Psoas muscle (tissue), 8 donors: ENCODE results near the gene ANKRD49. TPM values are rescaled to one million over a fixed set of nuclear protein-coding genes. Genes with fewer than 3 reads are reported as not detected.

Source experiments
- ATAC-seq, 4 donors: fragments of 200-7000 bp; cut with Tn5 transposase; one replicate each; pipeline ENCODE4 v1.9.1; 2020; ENCODE audit warnings: moderate library complexity in 3 of 4, mild to moderate bottlenecking in 2 of 4
- DNase-seq, 2 donors: peaks; one replicate each; pipeline ENCODE4 v3.0.0-alpha.2; 2020
- H3K27ac ChIP-seq: fragments of 200-600 bp; one replicate; pipeline ENCODE4 v1.8.0; 2022
- H3K27me3 ChIP-seq, 3 donors: fragments of 200-600 bp in 1 of 3; one replicate each; pipeline versions ENCODE4 v1.6.1 to v1.8.0; 2013 to 2022; ENCODE audit warnings: low read length in 2 of 3, mild to moderate bottlenecking in 2 of 3, moderate library complexity in 1 of 3; ENCODE audit not compliant: insufficient read depth in 3 of 3
- H3K36me3 ChIP-seq, 2 donors: fragments of 200-600 bp in 1 of 2; one replicate each; pipeline versions ENCODE4 v1.6.1 to v1.8.0; 2013 to 2022; ENCODE audit warnings: low read depth in 1 of 2, mild to moderate bottlenecking in 1 of 2, moderate library complexity in 1 of 2; ENCODE audit not compliant: insufficient read depth in 1 of 2
- H3K4me1 ChIP-seq: fragments of 200-600 bp; one replicate; pipeline ENCODE4 v1.8.0; 2022
- H3K4me3 ChIP-seq: fragments of 200-600 bp; one replicate; pipeline ENCODE4 v1.8.0; 2022; ENCODE audit warnings: mild to moderate bottlenecking
- H3K9me3 ChIP-seq: fragments of 200-600 bp; one replicate; pipeline ENCODE4 v1.8.0; 2022
- CTCF ChIP-seq: fragments of 200-600 bp; IDR thresholded peaks from one replicate; pipeline ENCODE4 v1.8.0; 2022; ENCODE audit warnings: antibody characterized with exemption
- WGBS, 3 donors: extraction: QIAGEN DNeasy Blood & Tissue Kit; methylation state at CpG; one replicate each; pipeline versions ENCODE4 v1.1.6 to v1.1.7; 2013; 5-methylcytosine and 5-hydroxymethylcytosine counted together
- intact Hi-C, 2 donors: fragments of 100-400 bp; cut with DNase I; formaldehyde crosslinking; loops; one replicate each; pipeline versions ENCODE4 v1.11.0 to v1.14.2; 2022
- polyA plus RNA-seq, 3 donors: library from polyadenylated mRNA; stranded (reverse); fragments of 200-250 nt; gene quantifications; one replicate each; pipeline ENCODE4 v1.2.3, GENCODE V29; 2013
- total RNA-seq, 4 donors: library from RNA; stranded (reverse); fragmentation: NEBNext Ultra II Directional in 2 of 4; extraction: Animal tissue kit (Norgen Biotek cat#: 25700) in 2 of 4; gene quantifications; one replicate each; pipeline versions ENCODE4 v1.2.1 to v1.2.4, GENCODE V29; 2021 to 2023
- donor health status: healthy with polysubstance abuse.
- donor health status: DM: no; HTN: no; CAD: no; lungs with moderate emphysema.
- donor health status: Bipolar disorder and iron deficiency.
- donor health status: healthy.
- donor health status: DM: yes; HTN: yes; CAD: no.
- donor health status: DM: no; HTN: no; CAD: no.
- donor health status: DM: no; HTN: no; CAD: no.
- donor health status: DM: yes; HTN: yes; CAD: no.

Gene ANKRD49
- total and polyA plus RNA-seq, 7 donors, result 5.4 to 37.9 (median 9.7) TPM

- no peak for TF ChIP-seq CTCF
- Histone ChIP-seq H3K27me3 (no peaks in the 10 kb centered on the region), H3K4me3 (no peak overlapping the region), H3K36me3 (no peaks in the 10 kb centered on the region), H3K27ac (no peak overlapping the region), H3K9me3 (no peaks in the 10 kb centered on the region), H3K4me1 (no peaks in the 10 kb centered on the region)
- intact Hi-C loops, result no loop called here
- no peak for ATAC-seq
- 67 to 69% (median 67%) methylated on average over 2 of the region's 2 CpGs for WGBS, 3 donors
- DNase-seq, result no peak
Measured at GRCh38 chr11:94513091-94513490, 19.3 kb downstream of the ANKRD49 start.

- no peak overlapping the region for H3K27ac ChIP-seq
- no peak overlapping the region for H3K4me3 ChIP-seq
- H3K4me1 ChIP-seq, result no peaks in the 10 kb centered on the region
- intact Hi-C loops, result no loop called here
- no peak for DNase-seq
- H3K36me3 ChIP-seq, result no peaks in the 10 kb centered on the region
- 77 to 80% (median 78%) methylated on average over 2 of the region's 2 CpGs for WGBS, 3 donors
- H3K9me3 ChIP-seq, result no peaks in the 10 kb centered on the region
- H3K27me3 ChIP-seq, result no peaks in the 10 kb centered on the region
- no peak for ATAC-seq
- no peak for TF ChIP-seq CTCF
Measured at GRCh38 chr11:94515398-94515797, 21.6 kb downstream of the ANKRD49 start.

GRCh38 chr11:94516725-94517124 lies 22.9 kb downstream of the ANKRD49 start:
- Histone ChIP-seq H3K27me3 (no peaks in the 10 kb centered on the region), H3K4me3 (no peak overlapping the region), H3K9me3 (no peaks in the 10 kb centered on the region), H3K4me1 (no peaks in the 10 kb centered on the region), H3K36me3 (no peaks in the 10 kb centered on the region), H3K27ac (no peak overlapping the region)
- intact Hi-C loops, result no loop called here
- no peak for TF ChIP-seq CTCF
- ATAC-seq (no peak), DNase-seq (no peak)
- 0 to 65% (median 56%) methylated on average over 1 of the region's 1 CpG for WGBS, 3 donors

GRCh38 chr11:94518300-94518699 lies 24.5 kb downstream of the ANKRD49 start:
- WGBS, 3 donors, result 38 to 56% (median 38%) methylated on average over 4 of the region's 4 CpGs
- no peaks in the 10 kb centered on the region for H3K9me3 ChIP-seq
- intact Hi-C loops, result no loop called here
- H3K27ac ChIP-seq, result no peak overlapping the region
- H3K27me3 ChIP-seq, result no peaks in the 10 kb centered on the region
- no peak overlapping the region for H3K4me3 ChIP-seq
- TF ChIP-seq CTCF, result no peak
- ATAC-seq (no peak), DNase-seq (no peak)
- H3K4me1 ChIP-seq, result no peaks in the 10 kb centered on the region
- H3K36me3 ChIP-seq, result no peaks in the 10 kb centered on the region

GRCh38 chr11:94519478-94520084 lies 25.8 kb downstream of the ANKRD49 start:
- no peaks in the 10 kb centered on the region for H3K27me3 ChIP-seq
- H3K4me3 ChIP-seq, result no peak overlapping the region
- 6 to 19% (median 14%) methylated on average over 5 of the region's 5 CpGs for WGBS, 3 donors
- DNase-seq (no peak), ATAC-seq (peak in 1 of 4 donors; percentile 76)
- H3K9me3 ChIP-seq, result no peaks in the 10 kb centered on the region
- H3K36me3 ChIP-seq, result no peaks in the 10 kb centered on the region
- intact Hi-C loops, result loop anchor here (2.0 to 5.0 kb wide), 4 partner anchors 43 to 83 kb away; no protein-coding TSS in a partner anchor
- peak; percentile 71 for TF ChIP-seq CTCF
- H3K4me1 ChIP-seq, result no peaks in the 10 kb centered on the region
- H3K27ac ChIP-seq, result no peak overlapping the region
